LNCAP (cell line): Measurements from ENCODE around the gene CFL1.

Experiments used
- CTCF ChIP-seq: fragments of 450-650 bp; IDR thresholded peaks from 2 replicates; pipeline ENCODE4 v1.5.1; 2017; ENCODE audit warnings: mild to moderate bottlenecking

CFL1 gene

DNA sequence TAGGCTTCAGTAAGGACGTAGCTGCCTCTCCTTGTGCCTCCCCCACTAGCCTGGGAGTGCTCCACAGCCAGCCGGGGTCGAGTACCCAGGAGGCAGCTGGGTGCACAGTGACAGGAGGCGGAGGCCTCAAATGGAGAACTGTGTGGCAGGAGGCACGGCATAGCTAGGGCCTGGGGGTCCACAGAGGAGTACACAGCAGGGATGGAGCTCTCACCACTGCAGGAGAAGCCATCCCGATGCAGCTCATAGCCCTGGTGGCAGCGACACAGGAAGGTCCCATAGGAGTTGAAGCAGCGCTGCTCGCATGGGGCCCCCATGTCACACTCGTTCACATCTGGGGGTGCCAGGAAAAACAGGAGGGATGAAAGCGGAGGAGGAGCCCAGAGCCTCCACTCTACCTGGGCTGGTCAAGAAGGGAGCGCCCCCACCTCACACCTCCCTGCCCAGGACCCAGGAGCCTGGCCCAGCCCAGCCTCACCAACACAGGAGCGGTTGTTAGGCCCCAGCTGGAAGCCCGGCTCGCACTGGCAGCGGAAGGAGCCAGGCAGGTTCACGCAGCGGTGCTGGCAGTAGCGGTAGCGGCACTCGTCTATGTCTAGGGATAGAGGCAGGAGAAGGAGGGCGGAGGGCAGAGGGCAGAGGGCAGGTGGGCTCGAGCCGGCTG is 11.8 kb upstream of the CFL1 start:
- no peak for TF ChIP-seq CTCF

GRCh38 chr11:65868907-65869306 is 10.9 kb upstream of the CFL1 start:
- TF ChIP-seq CTCF: no peak

GRCh38 chr11:65868076-65868667 is 10.2 kb upstream of the CFL1 start:
- TF ChIP-seq CTCF: no peak

DNA sequence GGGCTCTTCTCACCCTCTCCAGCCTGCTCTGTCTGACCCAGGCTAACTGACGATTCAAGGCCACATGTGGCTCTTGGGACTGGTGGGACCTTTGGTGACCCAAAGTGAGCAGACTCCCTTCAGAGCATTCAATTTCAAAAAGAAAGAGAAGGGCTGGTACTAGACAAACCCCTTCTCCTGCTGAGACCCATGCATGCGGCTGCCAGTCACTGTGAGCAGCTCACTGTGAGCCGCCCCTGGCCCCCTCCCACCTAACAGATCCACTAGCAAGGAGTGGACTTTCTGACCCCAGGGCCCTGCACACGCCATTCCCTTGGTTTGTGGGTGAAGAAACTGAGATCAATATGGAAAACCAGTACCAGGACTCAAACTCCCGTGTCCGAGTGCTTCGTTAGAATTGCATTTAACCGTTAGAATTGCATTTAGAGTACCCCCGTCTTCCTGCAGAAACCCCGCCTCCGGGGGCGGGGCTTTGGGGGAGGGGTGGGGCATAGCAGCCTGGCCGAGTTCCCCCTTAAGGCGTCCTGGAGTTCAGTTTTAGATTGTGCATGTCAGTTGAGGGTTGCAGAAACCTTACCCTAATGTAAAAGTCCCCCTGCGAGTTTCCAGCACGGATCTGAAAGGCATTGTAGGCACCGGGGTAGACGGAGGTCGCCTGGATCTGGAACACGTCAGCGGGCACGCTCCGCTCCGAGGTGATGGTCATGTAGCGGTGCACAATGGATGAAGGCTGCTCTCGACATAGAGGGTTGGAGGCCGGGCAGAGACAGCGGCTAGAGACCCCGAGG is 9.5 kb upstream of the CFL1 start:
- no peak for TF ChIP-seq CTCF

GRCh38 chr11:65866509-65867283 is 8.7 kb upstream of the CFL1 start:
- TF ChIP-seq CTCF: no peak

GRCh38 chr11:65865550-65866172 is 7.7 kb upstream of the CFL1 start:
- no peak for TF ChIP-seq CTCF
